ENCODE data around the gene SLC15A3.

The SLC15A3 gene

DNA sequence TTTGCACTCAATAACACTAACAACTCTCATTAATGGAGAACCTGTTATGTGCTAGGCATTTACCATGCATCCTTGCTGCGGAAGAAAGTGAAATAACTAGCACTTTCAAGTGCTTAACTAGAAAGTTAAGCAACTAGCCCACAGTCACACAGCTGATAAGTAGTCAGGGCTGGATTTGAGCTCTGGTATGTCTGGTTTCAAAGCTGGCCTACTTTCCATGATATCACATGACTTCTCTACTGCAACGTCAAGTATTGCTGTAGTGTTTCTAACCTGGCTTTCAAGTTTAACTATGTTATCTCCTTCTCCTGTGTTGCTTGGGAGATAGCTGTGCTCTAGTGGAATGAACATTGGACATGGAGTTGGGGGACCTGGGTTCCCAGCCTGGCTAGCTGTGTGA is 12.1 kb downstream of the SLC15A3 start:
- H3K4me3 ChIP-seq (ENCODE audit: insufficient read depth in 1 of 2, low read depth in 1 of 2, low read length in 2 of 2): no peak overlapping the region
- no peak overlapping the region for H3K14ac ChIP-seq (ENCODE audit: low read length in 2 of 2)
- no peak overlapping the region for H2BK15ac ChIP-seq (ENCODE audit: low read depth, poor library complexity, severe bottlenecking)
- no peak overlapping the region for H4K8ac ChIP-seq (ENCODE audit: low read length)
- H3K27ac ChIP-seq (ENCODE audit: low read length, poor library complexity, severe bottlenecking): no peak overlapping the region
- no peak overlapping the region for H2BK12ac ChIP-seq (ENCODE audit: low read length in 2 of 2)
- no peak overlapping the region for H2BK120ac ChIP-seq (ENCODE audit: low read depth, low read length)
- no peak overlapping the region for H3K18ac ChIP-seq (ENCODE audit: low read depth in 1 of 2, low read length in 2 of 2)
- no peaks in the 10 kb centered on the region for H3K27me3 ChIP-seq (ENCODE audit: control insufficient read depth in 1 of 2, insufficient read depth in 1 of 2, low read length in 2 of 2)
- H3K9me3 ChIP-seq (ENCODE audit: control insufficient read depth, low read length): no peaks in the 10 kb centered on the region
- no peak overlapping the region for H2BK5ac ChIP-seq (ENCODE audit: low read depth, low read length, poor library complexity, severe bottlenecking)
- H3K4me1 ChIP-seq (ENCODE audit: control insufficient read depth, insufficient read depth, low read depth, low read length): peaks cover 2% of the 10 kb centered on the region
- DNase-seq: peak; percentile 39
- H3K9ac ChIP-seq (ENCODE audit: low read length): no peak overlapping the region
- H3K36me3 ChIP-seq (ENCODE audit: control insufficient read depth in 1 of 2, insufficient read depth in 2 of 2, low read depth in 1 of 2, low read length in 2 of 2): peaks cover 43 to 65% of the 10 kb centered on the region in 2 experiments
- no peak overlapping the region for H3K4ac ChIP-seq (ENCODE audit: low read depth in 1 of 2, low read length in 2 of 2)
- 80% methylated on average over 2 of the region's 2 CpGs for WGBS
- no peak overlapping the region for H3K23ac ChIP-seq (ENCODE audit: low read length in 2 of 2)
- H2AFZ ChIP-seq (ENCODE audit: low read depth, low read length): no peak overlapping the region
- H2AK5ac ChIP-seq (ENCODE audit: low read length, severe bottlenecking): no peak overlapping the region
- no peaks in the 10 kb centered on the region for H3K79me1 ChIP-seq (replicated peaks; ENCODE audit: low read length, poor library complexity, severe bottlenecking)
- H3K4me2 ChIP-seq (ENCODE audit: low read length, poor library complexity, severe bottlenecking): no peak overlapping the region
- H4K91ac ChIP-seq (ENCODE audit: low read length): no peak overlapping the region

DNA sequence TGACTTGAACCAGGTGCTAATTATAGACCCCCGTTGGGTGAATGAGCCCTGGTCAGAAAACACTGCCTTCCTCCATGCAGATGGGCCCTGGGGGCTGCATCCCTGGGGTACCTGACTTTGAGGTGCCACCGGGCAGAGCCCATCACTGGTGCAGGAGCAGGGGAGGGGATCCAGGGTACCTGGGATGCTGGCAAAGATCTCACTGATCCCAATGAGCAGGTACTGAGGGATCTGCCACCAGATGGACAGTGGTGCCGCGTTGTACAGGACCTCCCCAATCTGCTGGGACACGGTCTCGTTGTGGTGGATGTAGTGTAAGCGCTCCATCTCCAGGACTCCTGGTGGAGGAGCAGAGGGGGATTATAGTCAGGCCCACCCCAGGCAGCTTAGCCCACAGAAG is 12.7 kb downstream of the SLC15A3 start:
- no peak overlapping the region for H3K4me2 ChIP-seq (ENCODE audit: low read length, poor library complexity, severe bottlenecking)
- no peak overlapping the region for H3K27ac ChIP-seq (ENCODE audit: low read length, poor library complexity, severe bottlenecking)
- H2AFZ ChIP-seq (ENCODE audit: low read depth, low read length): no peak overlapping the region
- peaks cover 40 to 68% of the 10 kb centered on the region in 2 experiments for H3K36me3 ChIP-seq (ENCODE audit: control insufficient read depth in 1 of 2, insufficient read depth in 2 of 2, low read depth in 1 of 2, low read length in 2 of 2)
- H3K79me1 ChIP-seq (replicated peaks; ENCODE audit: low read length, poor library complexity, severe bottlenecking): no peaks in the 10 kb centered on the region
- no peak overlapping the region for H3K14ac ChIP-seq (ENCODE audit: low read length in 2 of 2)
- no peak overlapping the region for H2BK15ac ChIP-seq (ENCODE audit: low read depth, poor library complexity, severe bottlenecking)
- no peaks in the 10 kb centered on the region for H3K9me3 ChIP-seq (ENCODE audit: control insufficient read depth, low read length)
- H3K27me3 ChIP-seq (ENCODE audit: control insufficient read depth in 1 of 2, insufficient read depth in 1 of 2, low read length in 2 of 2): no peaks in the 10 kb centered on the region
- no peak overlapping the region for H4K91ac ChIP-seq (ENCODE audit: low read length)
- H3K9ac ChIP-seq (ENCODE audit: low read length): no peak overlapping the region
- no peak overlapping the region for H2BK120ac ChIP-seq (ENCODE audit: low read depth, low read length)
- peaks cover 2% of the 10 kb centered on the region for H3K4me1 ChIP-seq (ENCODE audit: control insufficient read depth, insufficient read depth, low read depth, low read length)
- WGBS: 92% methylated on average over 7 of the region's 7 CpGs
- no peak overlapping the region for H3K4ac ChIP-seq (ENCODE audit: low read depth in 1 of 2, low read length in 2 of 2)
- no peak overlapping the region for H3K18ac ChIP-seq (ENCODE audit: low read depth in 1 of 2, low read length in 2 of 2)
- no peak overlapping the region for H4K8ac ChIP-seq (ENCODE audit: low read length)
- H3K23ac ChIP-seq (ENCODE audit: low read length in 2 of 2): peak overlapping the region in 1 of 2 experiments; percentile 63
- H2BK12ac ChIP-seq (ENCODE audit: low read length in 2 of 2): no peak overlapping the region
- no peak overlapping the region for H2AK5ac ChIP-seq (ENCODE audit: low read length, severe bottlenecking)
- H3K4me3 ChIP-seq (ENCODE audit: insufficient read depth in 1 of 2, low read depth in 1 of 2, low read length in 2 of 2): no peak overlapping the region
- DNase-seq: no peak
- no peak overlapping the region for H2BK5ac ChIP-seq (ENCODE audit: low read depth, low read length, poor library complexity, severe bottlenecking)

DNA sequence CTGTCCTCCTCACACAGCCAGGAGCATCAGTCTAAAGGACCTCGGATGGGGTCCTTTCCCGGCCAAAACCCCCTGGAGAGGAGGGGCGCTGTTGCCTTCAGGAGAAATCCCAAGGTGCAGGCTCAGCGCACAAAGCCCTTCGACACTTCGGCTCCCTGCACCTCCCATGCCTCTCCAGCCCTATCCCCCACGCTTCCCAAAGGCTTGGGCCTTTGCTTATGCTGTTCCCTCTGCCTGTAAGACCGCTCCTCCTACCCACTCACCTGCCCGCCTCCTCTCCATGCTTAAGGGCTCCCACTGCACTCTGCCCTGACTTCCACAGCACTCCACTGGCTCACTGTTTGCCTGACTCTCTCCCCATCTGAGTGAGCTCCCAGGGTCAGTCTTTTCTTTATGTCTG is 13.5 kb downstream of the SLC15A3 start:
- Histone ChIP-seq H2BK12ac (ENCODE audit: low read length in 2 of 2) (no peak overlapping the region), H2AK5ac (ENCODE audit: low read length, severe bottlenecking) (no peak overlapping the region), H3K9me3 (ENCODE audit: control insufficient read depth, low read length) (no peaks in the 10 kb centered on the region), H3K36me3 (ENCODE audit: control insufficient read depth in 1 of 2, insufficient read depth in 2 of 2, low read depth in 1 of 2, low read length in 2 of 2) (peaks cover 38 to 76% of the 10 kb centered on the region in 2 experiments), H3K79me1 (replicated peaks; ENCODE audit: low read length, poor library complexity, severe bottlenecking) (no peaks in the 10 kb centered on the region), H3K9ac (ENCODE audit: low read length) (no peak overlapping the region), H3K23ac (ENCODE audit: low read length in 2 of 2) (no peak overlapping the region), H3K4me3 (ENCODE audit: insufficient read depth in 1 of 2, low read depth in 1 of 2, low read length in 2 of 2) (no peak overlapping the region), H2BK120ac (ENCODE audit: low read depth, low read length) (no peak overlapping the region), H3K27ac (ENCODE audit: low read length, poor library complexity, severe bottlenecking) (no peak overlapping the region), H3K4me1 (ENCODE audit: control insufficient read depth, insufficient read depth, low read depth, low read length) (peaks cover 2% of the 10 kb centered on the region), H4K8ac (ENCODE audit: low read length) (no peak overlapping the region), H4K91ac (ENCODE audit: low read length) (no peak overlapping the region), H3K18ac (ENCODE audit: low read depth in 1 of 2, low read length in 2 of 2) (no peak overlapping the region), H3K4ac (ENCODE audit: low read depth in 1 of 2, low read length in 2 of 2) (no peak overlapping the region), H2BK5ac (ENCODE audit: low read depth, low read length, poor library complexity, severe bottlenecking) (no peak overlapping the region), H3K4me2 (ENCODE audit: low read length, poor library complexity, severe bottlenecking) (no peak overlapping the region), H2BK15ac (ENCODE audit: low read depth, poor library complexity, severe bottlenecking) (no peak overlapping the region), H3K14ac (ENCODE audit: low read length in 2 of 2) (no peak overlapping the region), H3K27me3 (ENCODE audit: control insufficient read depth in 1 of 2, insufficient read depth in 1 of 2, low read length in 2 of 2) (no peaks in the 10 kb centered on the region), H2AFZ (ENCODE audit: low read depth, low read length) (no peak overlapping the region)
- DNase-seq: no peak
- WGBS: 73% methylated on average over 9 of the region's 9 CpGs

DNA sequence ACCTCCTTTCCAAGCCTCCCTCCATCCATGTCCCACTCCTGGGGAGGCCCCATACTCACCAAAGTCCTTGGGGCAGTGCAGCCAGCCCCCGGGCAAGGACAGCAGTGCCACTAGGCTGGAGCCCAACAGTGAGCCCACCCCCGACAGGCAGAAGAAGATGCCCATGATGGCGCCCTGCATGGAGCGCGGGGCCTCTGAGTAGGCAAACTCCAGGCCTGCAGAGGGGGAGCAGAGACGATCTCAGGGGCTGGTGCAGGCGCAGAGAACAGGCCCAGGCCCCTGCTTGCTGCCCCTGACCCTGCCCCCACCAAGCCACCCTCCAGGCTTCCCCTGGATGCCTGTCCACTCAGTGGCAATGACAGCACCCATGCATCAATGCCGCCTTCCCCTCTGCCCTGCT is 14.2 kb downstream of the SLC15A3 start:
- WGBS: 94% methylated on average over 8 of the region's 8 CpGs

More for the DNA sequence above, 14.2 kb downstream of the SLC15A3 start:
- H3K4ac ChIP-seq (ENCODE audit: low read depth in 1 of 2, low read length in 2 of 2): no peak overlapping the region
- no peak overlapping the region for H2BK15ac ChIP-seq (ENCODE audit: low read depth, poor library complexity, severe bottlenecking)
- H2AK5ac ChIP-seq (ENCODE audit: low read length, severe bottlenecking): no peak overlapping the region
- no peak overlapping the region for H4K8ac ChIP-seq (ENCODE audit: low read length)
- H2BK120ac ChIP-seq (ENCODE audit: low read depth, low read length): no peak overlapping the region
- no peak overlapping the region for H2BK12ac ChIP-seq (ENCODE audit: low read length in 2 of 2)
- no peak overlapping the region for H2AFZ ChIP-seq (ENCODE audit: low read depth, low read length)
- no peak overlapping the region for H3K18ac ChIP-seq (ENCODE audit: low read depth in 1 of 2, low read length in 2 of 2)
- H3K23ac ChIP-seq (ENCODE audit: low read length in 2 of 2): no peak overlapping the region
- H3K4me3 ChIP-seq (ENCODE audit: insufficient read depth in 1 of 2, low read depth in 1 of 2, low read length in 2 of 2): no peak overlapping the region
- no peaks in the 10 kb centered on the region for H3K27me3 ChIP-seq (ENCODE audit: control insufficient read depth in 1 of 2, insufficient read depth in 1 of 2, low read length in 2 of 2)
- DNase-seq: no peak
- no peaks in the 10 kb centered on the region for H3K79me1 ChIP-seq (replicated peaks; ENCODE audit: low read length, poor library complexity, severe bottlenecking)
- no peak overlapping the region for H2BK5ac ChIP-seq (ENCODE audit: low read depth, low read length, poor library complexity, severe bottlenecking)
- H3K9ac ChIP-seq (ENCODE audit: low read length): no peak overlapping the region
- no peak overlapping the region for H3K27ac ChIP-seq (ENCODE audit: low read length, poor library complexity, severe bottlenecking)
- peaks cover 6% of the 10 kb centered on the region for H3K4me1 ChIP-seq (ENCODE audit: control insufficient read depth, insufficient read depth, low read depth, low read length)
- H3K14ac ChIP-seq (ENCODE audit: low read length in 2 of 2): no peak overlapping the region
- no peak overlapping the region for H3K4me2 ChIP-seq (ENCODE audit: low read length, poor library complexity, severe bottlenecking)
- no peaks in the 10 kb centered on the region for H3K9me3 ChIP-seq (ENCODE audit: control insufficient read depth, low read length)
- H4K91ac ChIP-seq (ENCODE audit: low read length): no peak overlapping the region
- peaks cover 33 to 78% of the 10 kb centered on the region in 2 experiments for H3K36me3 ChIP-seq (ENCODE audit: control insufficient read depth in 1 of 2, insufficient read depth in 2 of 2, low read depth in 1 of 2, low read length in 2 of 2)
